ENCODE data around the gene HSD17B12.
"Not testable (repeated sequence)": the region's sequence is repeated elsewhere in the genome, so short reads cannot be mapped to it uniquely, and the experiment has no call there.

HSD17B12 gene

GRCh38 chr11:43748095-43748494 is 67.6 kb downstream of the HSD17B12 start:
- DNase-seq: no peak

- no peak for DNase-seq
Observed at GRCh38 chr11:43751726-43752125, 71.2 kb downstream of the HSD17B12 start.

GRCh38 chr11:43756575-43756974 is 76.0 kb downstream of the HSD17B12 start:
- DNase-seq: no peak

GRCh38 chr11:43758927-43759326 is 78.4 kb downstream of the HSD17B12 start:
- no peak for DNase-seq

GRCh38 chr11:43760902-43761301 is 80.4 kb downstream of the HSD17B12 start:
- DNase-seq: no peak

GRCh38 chr11:43765194-43765593 is 84.7 kb downstream of the HSD17B12 start:
- no peak for DNase-seq

- DNase-seq: not testable (repeated sequence)
Observed at GRCh38 chr11:43768654-43769053, 88.1 kb downstream of the HSD17B12 start.

GRCh38 chr11:43770173-43770572 is 89.6 kb downstream of the HSD17B12 start:
- DNase-seq: no peak

- no peak for DNase-seq
Observed at GRCh38 chr11:43772733-43773132, 92.2 kb downstream of the HSD17B12 start.

GRCh38 chr11:43774786-43775185 is 94.2 kb downstream of the HSD17B12 start:
- DNase-seq: no peak

- DNase-seq: no peak
Observed at GRCh38 chr11:43779306-43779705, 98.8 kb downstream of the HSD17B12 start.

GRCh38 chr11:43784301-43784700 is 103.8 kb downstream of the HSD17B12 start:
- no peak for DNase-seq

GRCh38 chr11:43784866-43785265 is 104.3 kb downstream of the HSD17B12 start:
- DNase-seq: no peak

GRCh38 chr11:43785318-43785717 is 104.8 kb downstream of the HSD17B12 start:
- DNase-seq: no peak

GRCh38 chr11:43786016-43786415 is 105.5 kb downstream of the HSD17B12 start:
- no peak for DNase-seq

- no peak for DNase-seq
Observed at GRCh38 chr11:43787824-43788223, 107.3 kb downstream of the HSD17B12 start.

- peak; percentile 45 for DNase-seq
Observed at GRCh38 chr11:43788421-43788820, 107.9 kb downstream of the HSD17B12 start.

GRCh38 chr11:43789700-43790443 is 109.3 kb downstream of the HSD17B12 start:
- no peak for DNase-seq

GRCh38 chr11:43790444-43790794 is 109.9 kb downstream of the HSD17B12 start:
- no peak for DNase-seq

- no peak for DNase-seq
Observed at GRCh38 chr11:43797337-43797736, 116.8 kb downstream of the HSD17B12 start.

GRCh38 chr11:43797866-43798265 is 117.3 kb downstream of the HSD17B12 start:
- DNase-seq: no peak

- DNase-seq: no peak
Observed at GRCh38 chr11:43802509-43802908, 122.0 kb downstream of the HSD17B12 start.

GRCh38 chr11:43803766-43804165 is 123.2 kb downstream of the HSD17B12 start:
- DNase-seq: no peak

- no peak for DNase-seq
Observed at GRCh38 chr11:43806976-43807375, 126.4 kb downstream of the HSD17B12 start.

GRCh38 chr11:43810929-43811596 is 130.5 kb downstream of the HSD17B12 start:
- DNase-seq: no peak

Data from CD4-positive, alpha-beta T cell treated with Interferon gamma for 1 hour (primary cell).